Spleen (tissue), 7 donors: Measurements from ENCODE around the gene DDX50.

Experiments
- POLR2A ChIP-seq, 3 donors: fragments of 450-650 bp; IDR thresholded peaks; one replicate each; pipeline ENCODE4 v1.5.1; 2017; ENCODE audit warnings: antibody characterized with exemption in 3 of 3, mild to moderate bottlenecking in 1 of 3
- TF ChIP-seq, protein P1 (sequence below), 11 experiments: fragments of 200-600 bp in 7 of 11; fragments of 450-650 bp in 4 of 11; sonication (generic) in 4 of 11; IDR thresholded peaks in 8 of 11; conservative IDR thresholded peaks in 3 of 11; 1 replicate in 7 of 11; 2 replicates in 4 of 11; pipeline versions ENCODE4 v1.4.0 to v1.8.0; 2016 to 2021; ENCODE audit warnings: antibody characterized with exemption in 11 of 11, inconsistent platforms in 4 of 11, mild to moderate bottlenecking in 1 of 11
- donor health status: DM: no; HTN: no; CAD: no; lungs with moderate emphysema.
- donor health status: DM: no; HTN: no; CAD: no.
- donor health status: DM: no; HTN: no; CAD: no.

DNA sequence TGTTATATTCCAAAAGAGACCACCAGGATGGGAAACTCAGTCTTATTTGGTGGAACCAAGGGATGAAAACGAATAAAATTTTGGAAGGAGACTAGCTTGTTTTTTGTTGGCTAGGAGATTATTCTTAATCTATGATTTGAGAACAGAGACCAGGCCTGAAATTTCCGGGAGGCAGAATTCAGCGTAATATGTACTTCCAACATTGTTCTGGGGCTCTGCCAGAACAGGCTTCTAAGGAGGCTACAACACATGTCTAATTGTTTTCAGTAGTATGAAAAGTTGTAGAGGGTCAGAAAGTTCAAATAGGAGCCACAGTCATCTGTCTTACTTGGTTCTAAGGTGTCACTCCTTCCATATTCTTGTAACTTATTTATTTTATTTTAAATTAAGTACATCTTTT, 56.5 kb downstream of the DDX50 start:
- no peak for TF ChIP-seq POLR2A (IDR thresholded peaks at IDR 0.05)
- TF ChIP-seq, protein P1, sequence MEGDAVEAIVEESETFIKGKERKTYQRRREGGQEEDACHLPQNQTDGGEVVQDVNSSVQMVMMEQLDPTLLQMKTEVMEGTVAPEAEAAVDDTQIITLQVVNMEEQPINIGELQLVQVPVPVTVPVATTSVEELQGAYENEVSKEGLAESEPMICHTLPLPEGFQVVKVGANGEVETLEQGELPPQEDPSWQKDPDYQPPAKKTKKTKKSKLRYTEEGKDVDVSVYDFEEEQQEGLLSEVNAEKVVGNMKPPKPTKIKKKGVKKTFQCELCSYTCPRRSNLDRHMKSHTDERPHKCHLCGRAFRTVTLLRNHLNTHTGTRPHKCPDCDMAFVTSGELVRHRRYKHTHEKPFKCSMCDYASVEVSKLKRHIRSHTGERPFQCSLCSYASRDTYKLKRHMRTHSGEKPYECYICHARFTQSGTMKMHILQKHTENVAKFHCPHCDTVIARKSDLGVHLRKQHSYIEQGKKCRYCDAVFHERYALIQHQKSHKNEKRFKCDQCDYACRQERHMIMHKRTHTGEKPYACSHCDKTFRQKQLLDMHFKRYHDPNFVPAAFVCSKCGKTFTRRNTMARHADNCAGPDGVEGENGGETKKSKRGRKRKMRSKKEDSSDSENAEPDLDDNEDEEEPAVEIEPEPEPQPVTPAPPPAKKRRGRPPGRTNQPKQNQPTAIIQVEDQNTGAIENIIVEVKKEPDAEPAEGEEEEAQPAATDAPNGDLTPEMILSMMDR (IDR thresholded peaks at IDR 0.05 in 8 of 11, conservative IDR thresholded peaks at IDR 0.05 in 3 of 11): no peak
